Keratinocyte (primary cell): ENCODE measurements around the gene FTO.

Source experiments
- CTCF ChIP-seq, 3 experiments: IDR thresholded peaks in 1 of 3; conservative IDR thresholded peaks in 1 of 3; optimal IDR thresholded peaks in 1 of 3; 2 replicates in 2 of 3; 3 replicates in 1 of 3; pipeline versions ENCODE3 to v1.5.1; 2011; ENCODE audit warnings: low read length in 3 of 3, mild to moderate bottlenecking in 3 of 3, moderate library complexity in 2 of 3, control low read depth in 1 of 3, inconsistent platforms in 1 of 3; ENCODE audit not compliant: insufficient read depth in 2 of 3; ENCODE audit errors: extremely low read depth in 1 of 3
- EZH2 ChIP-seq: IDR thresholded peaks from one replicate; pipeline ENCODE4 v1.6.1; 2012; ENCODE audit warnings: inconsistent platforms, mild to moderate bottlenecking, low read length, moderate library complexity

- TF ChIP-seq CTCF (optimal IDR thresholded peaks at IDR 0.05 in 1 of 3, IDR thresholded peaks at IDR 0.05 in 1 of 3, conservative IDR thresholded peaks at IDR 0.05 in 1 of 3; ENCODE audit: extremely low read depth in 1 of 3, insufficient read depth in 2 of 3, low read length in 3 of 3) (no peak), EZH2 (no peak)
These were observed 41.9 kb upstream of the FTO start for GRCh38 chr16:53662072-53662471.
